ENCODE data around the gene DIPK1B. TPM values are rescaled to one million over a fixed set of nuclear protein-coding genes. Genes with fewer than 3 reads are reported as not detected.

The DIPK1B gene
- total RNA-seq, 1 donor from 2014 or later: 293 TPM

DNA sequence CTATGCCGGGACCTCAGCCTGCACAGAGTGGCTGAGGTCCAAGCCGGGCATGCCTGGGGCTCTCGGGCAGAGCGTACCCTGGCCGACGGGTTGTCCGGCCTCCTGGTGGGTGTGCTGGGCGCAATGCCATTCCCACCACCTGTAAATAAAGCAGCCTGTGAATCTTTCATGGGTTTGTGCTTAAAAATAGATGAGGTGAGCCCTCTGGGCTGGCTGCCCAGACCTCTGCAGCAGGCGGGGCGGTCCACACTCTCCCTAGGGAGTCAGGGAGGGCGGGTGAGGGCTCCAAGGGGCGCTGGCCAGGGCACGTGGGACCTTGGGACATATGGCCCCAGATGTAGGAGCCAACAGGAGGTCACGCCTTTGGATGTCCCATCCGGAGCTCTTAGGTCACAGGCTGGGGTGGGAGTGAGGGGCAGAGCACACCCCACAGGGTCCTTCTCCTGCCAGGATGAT is 21.5 kb upstream of the DIPK1B start:
- TF ChIP-seq, protein P1, sequence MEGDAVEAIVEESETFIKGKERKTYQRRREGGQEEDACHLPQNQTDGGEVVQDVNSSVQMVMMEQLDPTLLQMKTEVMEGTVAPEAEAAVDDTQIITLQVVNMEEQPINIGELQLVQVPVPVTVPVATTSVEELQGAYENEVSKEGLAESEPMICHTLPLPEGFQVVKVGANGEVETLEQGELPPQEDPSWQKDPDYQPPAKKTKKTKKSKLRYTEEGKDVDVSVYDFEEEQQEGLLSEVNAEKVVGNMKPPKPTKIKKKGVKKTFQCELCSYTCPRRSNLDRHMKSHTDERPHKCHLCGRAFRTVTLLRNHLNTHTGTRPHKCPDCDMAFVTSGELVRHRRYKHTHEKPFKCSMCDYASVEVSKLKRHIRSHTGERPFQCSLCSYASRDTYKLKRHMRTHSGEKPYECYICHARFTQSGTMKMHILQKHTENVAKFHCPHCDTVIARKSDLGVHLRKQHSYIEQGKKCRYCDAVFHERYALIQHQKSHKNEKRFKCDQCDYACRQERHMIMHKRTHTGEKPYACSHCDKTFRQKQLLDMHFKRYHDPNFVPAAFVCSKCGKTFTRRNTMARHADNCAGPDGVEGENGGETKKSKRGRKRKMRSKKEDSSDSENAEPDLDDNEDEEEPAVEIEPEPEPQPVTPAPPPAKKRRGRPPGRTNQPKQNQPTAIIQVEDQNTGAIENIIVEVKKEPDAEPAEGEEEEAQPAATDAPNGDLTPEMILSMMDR (IDR thresholded peaks at IDR 0.05; ENCODE audit: unreplicated experiment): no peak
- H3K9me3 Mint-ChIP-seq (ENCODE audit: unreplicated experiment): no peaks in the 10 kb centered on the region
- peaks cover 11% of the 10 kb centered on the region for H3K4me1 Mint-ChIP-seq (ENCODE audit: unreplicated experiment)
- H3K27me3 Mint-ChIP-seq (ENCODE audit: unreplicated experiment): peaks cover 8% of the 10 kb centered on the region
- H3K27ac Mint-ChIP-seq (ENCODE audit: unreplicated experiment): no peak overlapping the region
- DNase-seq (ENCODE audit: low spot score): no peak
- H3K36me3 Mint-ChIP-seq (ENCODE audit: low read depth, unreplicated experiment): no peaks in the 10 kb centered on the region
- no peak overlapping the region for H3K4me3 Mint-ChIP-seq (ENCODE audit: unreplicated experiment)

DNA sequence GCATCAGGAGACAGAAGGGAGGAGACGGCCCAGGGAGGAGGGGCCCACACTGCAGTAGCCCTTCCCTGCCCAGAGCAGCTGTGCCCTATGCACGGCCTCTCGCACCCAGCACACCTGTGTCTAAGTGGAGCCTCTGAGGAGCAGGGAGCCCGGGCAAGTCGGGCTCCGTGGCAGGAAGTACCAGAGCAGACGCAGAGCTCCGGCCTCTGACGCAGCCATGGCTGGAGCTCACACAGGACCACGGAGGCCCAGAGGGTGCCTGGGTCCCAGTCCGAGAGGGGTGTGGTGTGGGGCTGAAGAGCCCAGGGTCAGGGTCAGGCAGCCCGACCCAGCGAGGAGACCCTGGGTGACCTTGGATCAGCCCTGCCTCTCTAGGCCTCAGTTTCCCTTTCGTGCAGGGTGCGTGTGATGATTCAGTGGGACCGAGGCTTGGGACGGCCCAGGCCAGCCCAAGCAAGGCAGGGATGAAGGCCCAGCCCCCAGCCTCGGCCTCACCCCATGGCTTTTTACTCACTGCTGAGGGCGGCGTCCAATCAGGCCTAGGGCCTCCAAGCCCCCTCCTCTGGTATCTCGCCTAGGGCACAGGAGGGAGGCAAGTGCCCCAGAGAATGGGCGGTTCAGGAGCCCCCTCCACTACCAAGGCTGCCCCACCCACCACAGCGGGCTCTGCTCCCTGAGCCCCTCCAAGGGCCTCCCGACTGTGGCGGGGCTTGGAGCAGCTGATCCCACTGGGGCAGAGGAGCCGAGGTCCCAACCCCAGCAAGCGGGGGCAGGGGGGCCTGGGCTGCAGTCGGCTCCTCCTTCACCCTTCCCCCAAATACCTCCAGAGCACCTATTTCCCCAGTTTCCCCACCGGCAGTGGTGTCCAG is 20.8 kb upstream of the DIPK1B start:
- Mint-ChIP-seq H3K27ac (ENCODE audit: unreplicated experiment) (no peak overlapping the region), H3K4me1 (ENCODE audit: unreplicated experiment) (peaks cover 11% of the 10 kb centered on the region), H3K9me3 (ENCODE audit: unreplicated experiment) (no peaks in the 10 kb centered on the region), H3K27me3 (ENCODE audit: unreplicated experiment) (peaks cover 6% of the 10 kb centered on the region), H3K36me3 (ENCODE audit: low read depth, unreplicated experiment) (no peaks in the 10 kb centered on the region), H3K4me3 (ENCODE audit: unreplicated experiment) (no peak overlapping the region)
- TF ChIP-seq, protein P1 (IDR thresholded peaks at IDR 0.05; ENCODE audit: unreplicated experiment): no peak
- DNase-seq (ENCODE audit: low spot score): no peak

DNA sequence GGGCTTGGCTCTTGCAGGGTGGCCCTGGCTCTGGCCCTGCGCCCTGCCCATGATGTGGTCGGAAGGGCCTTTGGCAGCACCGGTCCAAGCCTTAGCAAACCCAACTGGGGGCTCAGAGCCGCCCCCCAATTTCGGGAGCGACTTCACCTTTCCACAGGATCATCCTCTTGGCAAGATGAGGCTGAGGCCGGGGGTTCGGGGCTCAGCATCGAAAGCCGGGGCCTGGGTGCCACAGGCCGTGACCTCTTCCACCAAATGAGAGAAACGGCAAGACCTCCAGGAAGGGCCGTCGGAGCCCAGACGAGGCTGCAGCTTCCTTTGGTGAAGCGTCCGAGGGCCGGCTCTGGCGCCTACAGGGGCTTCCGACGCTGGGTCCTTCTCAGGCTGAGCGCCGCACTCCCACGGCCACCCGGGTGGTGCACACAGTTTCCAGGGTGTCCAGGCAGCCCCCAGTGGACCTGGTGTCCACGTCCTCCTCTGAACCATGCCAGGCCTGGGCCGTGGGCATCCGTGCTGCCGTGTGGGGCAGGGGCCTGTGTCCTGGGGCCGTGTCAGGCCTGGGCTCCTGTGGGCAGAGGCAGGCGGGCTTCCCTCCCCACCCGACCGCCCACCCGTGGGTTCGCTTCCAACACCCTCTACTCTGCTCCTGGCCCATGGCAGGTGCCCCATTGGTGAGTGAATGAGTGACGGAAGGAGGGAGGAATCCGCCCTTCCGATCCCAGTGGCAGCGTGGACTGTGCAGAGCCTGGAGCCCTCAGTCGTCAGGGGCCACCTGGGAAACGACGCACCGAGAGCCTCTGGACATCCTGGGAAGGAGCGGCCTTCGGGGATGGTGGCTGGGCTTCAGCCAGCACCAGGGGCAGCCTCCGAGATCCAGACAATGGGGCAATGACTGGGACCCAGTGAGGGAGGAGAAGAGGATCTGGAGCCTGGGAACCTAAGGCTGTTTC is 19.9 kb upstream of the DIPK1B start:
- no peaks in the 10 kb centered on the region for H3K36me3 Mint-ChIP-seq (ENCODE audit: low read depth, unreplicated experiment)
- H3K27me3 Mint-ChIP-seq (ENCODE audit: unreplicated experiment): peaks cover 6% of the 10 kb centered on the region
- TF ChIP-seq, protein P1 (IDR thresholded peaks at IDR 0.05; ENCODE audit: unreplicated experiment): no peak
- no peak for DNase-seq (ENCODE audit: low spot score)
- H3K4me3 Mint-ChIP-seq (ENCODE audit: unreplicated experiment): no peak overlapping the region
- no peak overlapping the region for H3K27ac Mint-ChIP-seq (ENCODE audit: unreplicated experiment)
- peaks cover 14% of the 10 kb centered on the region for H3K4me1 Mint-ChIP-seq (ENCODE audit: unreplicated experiment)
- no peaks in the 10 kb centered on the region for H3K9me3 Mint-ChIP-seq (ENCODE audit: unreplicated experiment)

DNA sequence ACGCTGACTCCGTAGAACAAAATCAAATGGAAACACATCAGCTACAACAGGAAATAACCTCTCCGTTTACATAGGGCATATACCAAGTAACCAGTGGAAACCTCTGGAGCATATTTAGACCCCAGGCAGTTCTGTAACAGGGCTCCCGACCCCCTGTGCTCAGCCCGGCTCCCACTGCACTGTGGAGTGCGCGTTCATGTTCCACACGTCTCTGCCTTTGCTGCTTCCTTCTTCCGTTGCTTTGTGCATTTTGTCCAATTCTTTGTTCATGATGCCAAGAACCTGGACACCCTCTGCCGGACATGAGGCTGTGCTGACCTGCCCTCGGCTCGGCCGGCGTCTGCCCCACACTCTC is 19.3 kb upstream of the DIPK1B start:
- Mint-ChIP-seq H3K27me3 (ENCODE audit: unreplicated experiment) (peaks cover 8% of the 10 kb centered on the region), H3K27ac (ENCODE audit: unreplicated experiment) (no peak overlapping the region), H3K9me3 (ENCODE audit: unreplicated experiment) (no peaks in the 10 kb centered on the region), H3K36me3 (ENCODE audit: low read depth, unreplicated experiment) (no peaks in the 10 kb centered on the region), H3K4me3 (ENCODE audit: unreplicated experiment) (peak overlapping the region; percentile 58), H3K4me1 (ENCODE audit: unreplicated experiment) (peaks cover 15% of the 10 kb centered on the region)
- TF ChIP-seq, protein P1 (IDR thresholded peaks at IDR 0.05; ENCODE audit: unreplicated experiment): no peak
- DNase-seq (ENCODE audit: low spot score): no peak

Data from endothelial cell (in vitro differentiated cells).